Right lobe of liver (tissue), 6 donors: ENCODE measurements around the gene TSPAN5. TPM values are rescaled to one million over a fixed set of nuclear protein-coding genes. Genes with fewer than 3 reads are reported as not detected.

Source experiments
- ATAC-seq, 4 donors: fragments of 200-7000 bp; cut with Tn5 transposase; one replicate each; pipeline ENCODE4 v1.9.1; 2020; ENCODE audit warnings: mild to moderate bottlenecking in 4 of 4, moderate library complexity in 4 of 4
- DNase-seq, 3 donors: peaks; one replicate each; pipeline ENCODE4 v3.0.0-alpha.2; 2020
- H3K27ac ChIP-seq, 3 donors: fragments of 200-600 bp; one replicate each; pipeline ENCODE4 v1.8.0; 2022
- H3K27me3 ChIP-seq, 2 donors: fragments of 200-600 bp; one replicate each; pipeline ENCODE4 v1.8.0; 2022
- H3K36me3 ChIP-seq, 4 donors: fragments of 200-600 bp; sonication (generic) in 1 of 4; one replicate each; pipeline versions ENCODE4 v1.5.1 to v1.8.0; 2017 to 2022; ENCODE audit warnings: control low read depth in 1 of 4
- H3K4me1 ChIP-seq, 4 donors: fragments of 200-600 bp; sonication (generic) in 1 of 4; one replicate each; pipeline versions ENCODE4 v1.5.1 to v1.8.0; 2017 to 2022; ENCODE audit warnings: control low read depth in 1 of 4
- H3K4me3 ChIP-seq, 3 donors: fragments of 200-600 bp; one replicate each; pipeline ENCODE4 v1.8.0; 2022
- H3K9me3 ChIP-seq, 4 donors: fragments of 200-600 bp; sonication (generic) in 1 of 4; one replicate each; pipeline versions ENCODE4 v1.5.1 to v1.8.0; 2017 to 2022; ENCODE audit warnings: control low read depth in 1 of 4
- POLR2A ChIP-seq: fragments of 450-650 bp; IDR thresholded peaks from one replicate; pipeline ENCODE4 v1.6.1; 2017; ENCODE audit warnings: antibody characterized with exemption, mild to moderate bottlenecking
- WGBS: methylation state at CpG from one replicate; pipeline ENCODE4 v1.1.6; 2018; ENCODE audit warnings: low coverage, low lambda C conversion rate; ENCODE audit not compliant: insufficient coverage; ENCODE audit errors: missing lambda C conversion rate; 5-methylcytosine and 5-hydroxymethylcytosine counted together
- intact Hi-C, 2 donors: fragments of 100-400 bp; cut with DNase I; formaldehyde crosslinking; loops; one replicate each; pipeline versions ENCODE4 v1.11.2 to v1.14.1; 2022
- total RNA-seq, 6 experiments: library from RNA; depleted of rRNA in 2 of 6; stranded (reverse); fragments of >200 nt in 2 of 6; fragmentation: NEBNext Ultra II Directional in 3 of 6; extraction: Animal tissue kit (Norgen Biotek cat#: 25700) in 3 of 6; gene quantifications; one replicate each; pipeline versions ENCODE4 v1.1.0 to v1.2.4, GENCODE V29; 2016 to 2023
- TF ChIP-seq, protein P1 (sequence below), 4 donors: fragments of 200-600 bp in 3 of 4; fragments of 450-650 bp in 1 of 4; IDR thresholded peaks; one replicate each; pipeline versions ENCODE4 v1.5.1 to v1.8.0; 2016 to 2022; ENCODE audit warnings: antibody characterized with exemption in 4 of 4, mild to moderate bottlenecking in 2 of 4
- donor health status: DM: no; HTN: yes; CAD: no.
- donor health status: DM: no; HTN: no; CAD: no.
- donor health status: DM: no; HTN: no; CAD: no.
- donor health status: DM: no; HTN: yes; CAD: no.
- donor health status: DM: no; HTN: yes; CAD: no.

The TSPAN5 gene
- total RNA-seq, 6 experiments from 2014 or later: 0.12 to 1.2 (median 0.50) TPM

DNA sequence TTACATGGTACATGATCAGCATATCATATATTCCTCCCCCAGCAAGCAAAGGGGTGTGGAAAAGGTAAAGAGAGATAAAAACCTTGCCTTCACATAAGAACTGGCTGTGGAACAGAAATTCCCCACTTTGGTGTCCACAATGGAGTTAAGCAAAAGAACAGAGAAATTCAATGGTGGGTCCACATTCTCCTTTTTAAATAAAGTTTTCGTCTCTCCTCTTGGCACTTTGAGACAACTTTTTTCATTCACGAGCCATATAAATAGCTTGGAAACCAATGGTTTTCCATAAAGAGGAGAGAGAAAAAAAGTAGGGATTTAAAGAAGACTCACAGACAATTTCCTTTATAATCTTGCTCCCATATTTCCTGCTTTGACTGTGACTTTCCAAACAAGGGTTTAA is 148.1 kb downstream of the TSPAN5 start:
- intact Hi-C loops: no loop called here

DNA sequence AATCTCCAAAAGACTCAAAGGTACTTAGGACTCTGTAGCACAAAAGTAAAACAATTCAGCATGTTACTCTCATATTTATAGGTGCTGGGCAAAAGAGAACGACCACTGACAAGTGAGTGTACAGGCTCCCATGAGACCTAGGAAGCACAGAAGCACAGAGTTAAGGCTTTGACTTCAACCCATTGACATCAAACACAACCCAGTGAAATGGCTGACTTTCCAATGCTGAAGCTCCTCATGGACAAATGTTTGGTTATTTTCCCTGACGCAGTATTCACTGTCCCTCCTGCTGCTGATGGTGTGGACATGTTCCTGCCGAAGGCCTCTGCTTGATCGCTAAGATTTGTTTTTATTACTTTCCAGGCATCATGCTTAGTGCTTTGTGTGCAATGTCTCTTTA is 148.7 kb downstream of the TSPAN5 start:
- 81% methylated on average over 4 of the region's 4 CpGs for WGBS
- ATAC-seq (no peak), DNase-seq (no peak)
- H3K27me3 ChIP-seq: no peaks in the 10 kb centered on the region
- no peaks in the 10 kb centered on the region for H3K4me1 ChIP-seq
- intact Hi-C loops: no loop called here
- H3K4me3 ChIP-seq: no peak overlapping the region
- no peak overlapping the region for H3K27ac ChIP-seq
- TF ChIP-seq, protein P1, sequence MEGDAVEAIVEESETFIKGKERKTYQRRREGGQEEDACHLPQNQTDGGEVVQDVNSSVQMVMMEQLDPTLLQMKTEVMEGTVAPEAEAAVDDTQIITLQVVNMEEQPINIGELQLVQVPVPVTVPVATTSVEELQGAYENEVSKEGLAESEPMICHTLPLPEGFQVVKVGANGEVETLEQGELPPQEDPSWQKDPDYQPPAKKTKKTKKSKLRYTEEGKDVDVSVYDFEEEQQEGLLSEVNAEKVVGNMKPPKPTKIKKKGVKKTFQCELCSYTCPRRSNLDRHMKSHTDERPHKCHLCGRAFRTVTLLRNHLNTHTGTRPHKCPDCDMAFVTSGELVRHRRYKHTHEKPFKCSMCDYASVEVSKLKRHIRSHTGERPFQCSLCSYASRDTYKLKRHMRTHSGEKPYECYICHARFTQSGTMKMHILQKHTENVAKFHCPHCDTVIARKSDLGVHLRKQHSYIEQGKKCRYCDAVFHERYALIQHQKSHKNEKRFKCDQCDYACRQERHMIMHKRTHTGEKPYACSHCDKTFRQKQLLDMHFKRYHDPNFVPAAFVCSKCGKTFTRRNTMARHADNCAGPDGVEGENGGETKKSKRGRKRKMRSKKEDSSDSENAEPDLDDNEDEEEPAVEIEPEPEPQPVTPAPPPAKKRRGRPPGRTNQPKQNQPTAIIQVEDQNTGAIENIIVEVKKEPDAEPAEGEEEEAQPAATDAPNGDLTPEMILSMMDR (IDR thresholded peaks at IDR 0.05): no peak
- TF ChIP-seq POLR2A: no peak
- H3K9me3 ChIP-seq: no peaks in the 10 kb centered on the region
- H3K36me3 ChIP-seq: no peaks in the 10 kb centered on the region

More for the DNA sequence above, 148.1 kb downstream of the TSPAN5 start:
- H3K9me3 ChIP-seq: no peaks in the 10 kb centered on the region
- H3K4me3 ChIP-seq: no peak overlapping the region
- WGBS: 47% methylated on average over 2 of the region's 2 CpGs
- H3K4me1 ChIP-seq: no peaks in the 10 kb centered on the region
- H3K27me3 ChIP-seq: no peaks in the 10 kb centered on the region
- no peak for TF ChIP-seq POLR2A
- TF ChIP-seq, protein P1 (IDR thresholded peaks at IDR 0.05): no peak
- H3K36me3 ChIP-seq: no peaks in the 10 kb centered on the region
- no peak overlapping the region for H3K27ac ChIP-seq
- ATAC-seq: no peak
- DNase-seq: no peak

DNA sequence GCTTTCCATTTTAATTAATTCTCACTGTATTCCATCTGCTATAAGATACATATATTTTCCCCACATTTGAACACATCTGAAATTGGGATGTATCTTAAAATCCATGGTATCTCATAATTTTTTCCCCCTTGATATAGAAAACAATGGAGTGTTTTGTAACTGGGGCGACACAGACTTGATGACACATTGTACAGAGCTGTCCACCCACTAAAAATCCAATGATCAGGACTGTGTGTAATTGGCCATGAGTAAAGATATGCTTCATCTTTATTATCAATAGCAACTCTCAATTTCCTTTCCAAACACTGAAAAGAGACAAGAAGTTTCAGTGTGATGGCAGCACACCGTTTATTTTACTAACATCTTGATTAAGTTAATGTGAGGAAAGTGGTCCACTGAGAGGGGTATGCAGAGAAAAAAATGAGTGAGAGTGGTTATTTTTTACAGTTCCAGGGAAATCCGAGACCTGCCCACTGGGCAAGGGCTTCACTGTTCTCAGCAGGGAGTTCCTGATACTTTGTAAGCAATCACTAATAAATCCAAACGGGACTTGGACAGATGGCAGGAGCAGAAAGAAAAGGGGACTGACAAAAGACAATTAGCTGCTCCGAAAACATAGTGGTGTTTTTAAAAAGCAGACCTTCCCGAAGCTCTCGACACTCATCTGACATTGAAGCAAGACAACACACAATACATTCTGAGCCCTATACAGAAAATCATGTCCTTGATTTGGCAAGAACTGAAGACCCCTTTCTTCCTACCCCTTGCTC is 149.4 kb downstream of the TSPAN5 start:
- no peak for DNase-seq
- intact Hi-C loops: no loop called here
- no peaks in the 10 kb centered on the region for H3K9me3 ChIP-seq
- no peak overlapping the region for H3K4me3 ChIP-seq
- TF ChIP-seq, protein P1 (IDR thresholded peaks at IDR 0.05): no peak
- TF ChIP-seq POLR2A: no peak
- H3K36me3 ChIP-seq: no peaks in the 10 kb centered on the region
- no peak overlapping the region for H3K27ac ChIP-seq
- H3K4me1 ChIP-seq: no peaks in the 10 kb centered on the region
- WGBS: 55% methylated on average over 7 of the region's 7 CpGs
- H3K27me3 ChIP-seq: no peaks in the 10 kb centered on the region
- ATAC-seq: no peak

DNA sequence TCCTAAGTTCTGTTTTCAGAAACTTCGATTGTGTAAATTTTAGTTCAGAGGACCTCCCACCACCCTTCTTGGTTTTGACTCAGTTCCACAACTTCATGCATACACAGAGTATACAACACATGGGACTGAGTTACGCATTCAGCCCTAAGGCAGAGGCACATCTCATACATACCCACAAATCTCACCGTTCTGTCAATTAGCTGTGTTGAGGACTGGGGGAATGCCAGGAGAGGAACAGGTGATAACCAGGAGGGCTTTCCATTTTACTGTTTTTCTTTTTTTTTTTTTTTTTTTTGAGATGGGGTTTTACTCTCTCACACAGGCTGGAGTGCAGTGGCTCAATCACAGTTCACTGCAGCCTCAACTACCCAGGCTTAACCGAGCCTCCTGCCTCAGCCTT is 150.2 kb downstream of the TSPAN5 start:
- DNase-seq: no peak
- no peak for ATAC-seq
- Histone ChIP-seq H3K4me1 (no peaks in the 10 kb centered on the region), H3K9me3 (no peaks in the 10 kb centered on the region), H3K4me3 (no peak overlapping the region), H3K36me3 (no peaks in the 10 kb centered on the region), H3K27me3 (no peaks in the 10 kb centered on the region), H3K27ac (no peak overlapping the region)
- TF ChIP-seq, protein P1 (IDR thresholded peaks at IDR 0.05): no peak
- TF ChIP-seq POLR2A: no peak
- intact Hi-C loops: no loop called here
- 81% methylated on average over 3 of the region's 4 CpGs for WGBS
